Inflammatory macrophage treated with lipopolysaccharide for 1 hour (primary cell): ENCODE results near the gene WIPI1.
"Not testable (repeated sequence)": the region's sequence is repeated elsewhere in the genome, so short reads cannot be mapped to it uniquely, and the experiment has no call there.

ENCODE experiments used
- DNase-seq, 2 donors: peaks; one replicate each; pipeline ENCODE4 v3.0.0-alpha.2; 2020 to 2022

WIPI1 gene

GRCh38 chr17:68413597-68414560 lies 43.4 kb downstream of the WIPI1 start:
- peak; percentile 45 to 48 for DNase-seq

GRCh38 chr17:68407656-68408055 lies 49.6 kb downstream of the WIPI1 start:
- not testable (repeated sequence) for DNase-seq

GRCh38 chr17:68403837-68404236 lies 53.5 kb downstream of the WIPI1 start:
- DNase-seq = not testable (repeated sequence)

- no peak for DNase-seq
Observed at GRCh38 chr17:68403122-68403521, 54.2 kb downstream of the WIPI1 start.

- DNase-seq = no peak
Observed at GRCh38 chr17:68401288-68401687, 56.0 kb downstream of the WIPI1 start.

GRCh38 chr17:68400404-68400735 lies 56.9 kb downstream of the WIPI1 start:
- no peak for DNase-seq

GRCh38 chr17:68399638-68400403 lies 57.5 kb downstream of the WIPI1 start:
- DNase-seq = peak; percentile 79 to 88

GRCh38 chr17:68398691-68399637 lies 58.3 kb downstream of the WIPI1 start:
- DNase-seq = peak; percentile 70 to 82

- no peak for DNase-seq
Observed at GRCh38 chr17:68397108-68397536, 60.2 kb downstream of the WIPI1 start.

- peak in 1 of 2 donors; percentile 38 for DNase-seq
Observed at GRCh38 chr17:68396226-68397107, 60.8 kb downstream of the WIPI1 start.

- no peak for DNase-seq
Observed at GRCh38 chr17:68394608-68395331, 62.5 kb downstream of the WIPI1 start.

- DNase-seq = no peak
Observed at GRCh38 chr17:68391561-68392268, 65.6 kb downstream of the WIPI1 start.

GRCh38 chr17:68390888-68391545 lies 66.3 kb downstream of the WIPI1 start:
- no peak for DNase-seq

GRCh38 chr17:68389041-68389440 lies 68.3 kb downstream of the WIPI1 start:
- no peak for DNase-seq

- DNase-seq = no peak
Observed at GRCh38 chr17:68387435-68388218, 69.7 kb downstream of the WIPI1 start.

- DNase-seq = no peak
Observed at GRCh38 chr17:68385490-68386215, 71.6 kb downstream of the WIPI1 start.

- no peak for DNase-seq
Observed at GRCh38 chr17:68384941-68385340, 72.4 kb downstream of the WIPI1 start.

GRCh38 chr17:68384471-68384870 lies 72.8 kb downstream of the WIPI1 start:
- DNase-seq = peak; percentile 35 to 71
